ENCODE data around the gene GNPDA2. TPM values are rescaled to one million over a fixed set of nuclear protein-coding genes. Genes with fewer than 3 reads are reported as not detected.

Gene GNPDA2
- total and polyA plus RNA-seq, 2 of the 4 experiments (the other 2 are of a cell fraction), result 11.0 to 13.4 TPM

DNA sequence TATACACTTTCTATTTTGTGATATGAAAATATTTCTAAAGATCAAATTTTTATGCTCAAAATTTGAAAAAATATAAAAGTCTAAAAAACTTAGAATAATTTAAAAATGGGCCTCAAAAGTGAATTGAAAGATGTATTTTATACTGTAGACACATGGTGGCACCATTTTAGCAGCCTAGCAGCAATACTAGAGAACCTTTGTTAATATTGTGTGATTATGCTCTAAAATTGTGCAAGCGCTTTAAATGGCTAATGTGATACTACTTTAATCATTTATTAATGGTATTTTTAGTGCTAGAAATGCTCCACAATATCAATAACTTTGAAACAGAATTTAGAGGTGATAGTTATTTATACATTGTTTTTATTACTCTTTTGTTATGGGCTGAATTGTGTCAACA, 51.9 kb downstream of the GNPDA2 start:
- no peak overlapping the region for H3K56ac ChIP-seq (ENCODE audit: extremely low read depth, insufficient read depth, low read length)
- H2AFZ ChIP-seq (replicated peaks; ENCODE audit: low read length, poor library complexity), result no peak overlapping the region
- H4K5ac ChIP-seq (ENCODE audit: low read depth, low read length), result no peak overlapping the region
- no peak for TF ChIP-seq RAD21 (IDR thresholded peaks at IDR 0.05; ENCODE audit: low read length)
- TF ChIP-seq, protein P1, sequence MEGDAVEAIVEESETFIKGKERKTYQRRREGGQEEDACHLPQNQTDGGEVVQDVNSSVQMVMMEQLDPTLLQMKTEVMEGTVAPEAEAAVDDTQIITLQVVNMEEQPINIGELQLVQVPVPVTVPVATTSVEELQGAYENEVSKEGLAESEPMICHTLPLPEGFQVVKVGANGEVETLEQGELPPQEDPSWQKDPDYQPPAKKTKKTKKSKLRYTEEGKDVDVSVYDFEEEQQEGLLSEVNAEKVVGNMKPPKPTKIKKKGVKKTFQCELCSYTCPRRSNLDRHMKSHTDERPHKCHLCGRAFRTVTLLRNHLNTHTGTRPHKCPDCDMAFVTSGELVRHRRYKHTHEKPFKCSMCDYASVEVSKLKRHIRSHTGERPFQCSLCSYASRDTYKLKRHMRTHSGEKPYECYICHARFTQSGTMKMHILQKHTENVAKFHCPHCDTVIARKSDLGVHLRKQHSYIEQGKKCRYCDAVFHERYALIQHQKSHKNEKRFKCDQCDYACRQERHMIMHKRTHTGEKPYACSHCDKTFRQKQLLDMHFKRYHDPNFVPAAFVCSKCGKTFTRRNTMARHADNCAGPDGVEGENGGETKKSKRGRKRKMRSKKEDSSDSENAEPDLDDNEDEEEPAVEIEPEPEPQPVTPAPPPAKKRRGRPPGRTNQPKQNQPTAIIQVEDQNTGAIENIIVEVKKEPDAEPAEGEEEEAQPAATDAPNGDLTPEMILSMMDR (conservative IDR thresholded peaks at IDR 0.05; ENCODE audit: low read depth, low read length), result 0 out of 2 replicates have a peak, but pooled peaks have one; percentile 2
- H3K9ac ChIP-seq (ENCODE audit: low read depth, low read length), result no peak overlapping the region
- no peak overlapping the region for H3K27ac ChIP-seq (ENCODE audit: insufficient read depth, low read length)
- no peak for ATAC-seq (ENCODE audit: low read depth)
- no peak overlapping the region for H4K8ac ChIP-seq (ENCODE audit: low read depth in 2 of 2, low read length in 2 of 2)
- no peaks in the 10 kb centered on the region for H3K27me3 ChIP-seq (ENCODE audit: control insufficient read depth, insufficient read depth, low read length)
- H3K4ac ChIP-seq (ENCODE audit: low read depth, low read length), result no peak overlapping the region
- in situ Hi-C loops (cut with MboI; ENCODE audit: low sequenced_read_pairs) (no loop called here), dilution Hi-C loops (cut with HindIII; ENCODE audit: low sequenced_read_pairs, unreplicated experiment) (no loop called here), intact Hi-C loops (cut with micrococcal nuclease) (no loop called here)
- no peak overlapping the region for H3K14ac ChIP-seq (replicated peaks; ENCODE audit: low read depth, low read length)
- BruUV-seq (replicated peaks), result no TSS peak
- ChIA-PET POLR2A (ENCODE audit: unreplicated experiment) (no interaction called here), CTCF (no interaction called here)
- no peaks in the 10 kb centered on the region for H3K36me3 ChIP-seq (ENCODE audit: control insufficient read depth, insufficient read depth, low read length)
- no peak overlapping the region for H2BK120ac ChIP-seq (ENCODE audit: low read depth, low read length)
- no peak overlapping the region for H2BK5ac ChIP-seq (ENCODE audit: low read depth, low read length, poor library complexity, severe bottlenecking)
- no peak overlapping the region for H3K4me2 ChIP-seq (ENCODE audit: low read depth, low read length)
- H3K4me1 ChIP-seq (ENCODE audit: control insufficient read depth, insufficient read depth, low read length), result no peaks in the 10 kb centered on the region
- no peak overlapping the region for H2AK5ac ChIP-seq (ENCODE audit: low read depth, low read length)
- no CpG with 5 or more reads among the region's 1 CpG for WGBS, 2 experiments (ENCODE audit: extremely low coverage in 2 of 2, insufficient read length in 1 of 2)
- H3K4me3 ChIP-seq (ENCODE audit: insufficient read depth, low read depth, low read length), result no peak overlapping the region
- H4K91ac ChIP-seq (ENCODE audit: insufficient read depth, low read depth, low read length), result no peak overlapping the region
- no peak overlapping the region for H3K18ac ChIP-seq (ENCODE audit: low read depth, low read length)
- H4K20me1 ChIP-seq (ENCODE audit: insufficient read depth, low read length), result no peaks in the 10 kb centered on the region
- peaks cover 4 to 14% of the 10 kb centered on the region in 2 experiments; a peak in 3 of 4 replicates for H3K79me1 ChIP-seq (ENCODE audit: low read depth in 1 of 2, low read length in 2 of 2)
- no peak overlapping the region for H2BK20ac ChIP-seq (ENCODE audit: low read depth, low read length)
- no peaks in the 10 kb centered on the region for H3K9me3 ChIP-seq (ENCODE audit: control insufficient read depth, insufficient read depth, low read length)
- no peak overlapping the region for H3K23ac ChIP-seq (ENCODE audit: low read depth, low read length)
- no peak overlapping the region for H2BK15ac ChIP-seq (ENCODE audit: low read depth, low read length)
- DNase-seq, result no peak
- H3K9me1 ChIP-seq (ENCODE audit: insufficient read depth, low read length), result no peaks in the 10 kb centered on the region
- no peak overlapping the region for H2AK9ac ChIP-seq (replicated peaks; ENCODE audit: low read depth, low read length, poor library complexity)
